Suprapubic skin (tissue), 4 donors: ENCODE data around the gene STX5.

Source experiments
- CTCF ChIP-seq, 2 donors: fragments of 200-600 bp in 1 of 2; fragments of 450-650 bp in 1 of 2; sonication (generic) in 1 of 2; IDR thresholded peaks; one replicate each; pipeline ENCODE4 v1.5.1; 2016 to 2019; ENCODE audit warnings: antibody characterized with exemption in 2 of 2, mild to moderate bottlenecking in 1 of 2, moderate library complexity in 1 of 2
- EP300 ChIP-seq: sonication (generic); formaldehyde crosslinking; IDR thresholded peaks from one replicate; pipeline ENCODE4 v1.6.1; 2017; ENCODE audit warnings: antibody characterized with exemption
- POLR2A ChIP-seq, 2 donors: fragments of 450-650 bp; IDR thresholded peaks; one replicate each; pipeline ENCODE4 v1.6.1; 2017; ENCODE audit warnings: antibody characterized with exemption in 2 of 2, mild to moderate bottlenecking in 2 of 2, moderate library complexity in 2 of 2
- POLR2AphosphoS5 ChIP-seq, 3 donors: sonication (generic); formaldehyde crosslinking; IDR thresholded peaks; one replicate each; pipeline ENCODE4 v1.6.1; 2017; ENCODE audit warnings: antibody characterized with exemption in 3 of 3

GRCh38 chr11:62876712-62877111, 44.9 kb upstream of the STX5 start:
- TF ChIP-seq CTCF (IDR thresholded peaks at IDR 0.05), result no peak
- no peak for TF ChIP-seq POLR2AphosphoS5 (IDR thresholded peaks at IDR 0.05)
- TF ChIP-seq POLR2A (IDR thresholded peaks at IDR 0.05), result no peak
- no peak for TF ChIP-seq EP300
